Naive B cell (primary cell): Measurements from ENCODE around the gene TMEM131L. TPM values are rescaled to one million over a fixed set of nuclear protein-coding genes. Genes with fewer than 3 reads are reported as not detected.
"Not testable (repeated sequence)": the region's sequence is repeated elsewhere in the genome, so short reads cannot be mapped to it uniquely, and the experiment has no call there.

Experiments used
- ATAC-seq, 2 donors: fragments of 150-1000 bp; cut with Tn5 transposase; 2 replicates each; pipeline ENCODE4 v1.10.0; 2021; ENCODE audit warnings: low read depth in 2 of 2, mild to moderate bottlenecking in 2 of 2, moderate library complexity in 2 of 2
- DNase-seq: peaks from one replicate; pipeline ENCODE4 v3.0.0; 2022
- H3K27ac Mint-ChIP-seq, 6 donors: one replicate each; pipeline ENCODE4 v1.8.0; 2020 to 2022; ENCODE audit warnings: mild to moderate bottlenecking in 6 of 6, mixed read lengths in 6 of 6, moderate library complexity in 5 of 6, inconsistent platforms in 2 of 6
- H3K27me3 Mint-ChIP-seq, 3 donors: one replicate each; pipeline ENCODE4 v1.8.0; 2021 to 2022; ENCODE audit warnings: mixed read lengths in 3 of 3, mild to moderate bottlenecking in 1 of 3
- H3K36me3 Mint-ChIP-seq, 2 donors: one replicate each; pipeline ENCODE4 v1.8.0; 2020 to 2022; ENCODE audit warnings: mixed read lengths in 2 of 2, inconsistent platforms in 1 of 2, mild to moderate bottlenecking in 1 of 2
- H3K4me1 Mint-ChIP-seq, 3 donors: one replicate each; pipeline ENCODE4 v1.8.0; 2020 to 2022; ENCODE audit warnings: mixed read lengths in 3 of 3, inconsistent platforms in 1 of 3, mild to moderate bottlenecking in 1 of 3, moderate library complexity in 1 of 3
- H3K4me3 Mint-ChIP-seq, 8 donors: one replicate each; pipeline ENCODE4 v1.8.0; 2020 to 2022; ENCODE audit warnings: mild to moderate bottlenecking in 8 of 8, mixed read lengths in 8 of 8, moderate library complexity in 8 of 8, inconsistent platforms in 2 of 8
- H3K9me3 Mint-ChIP-seq, 7 donors: one replicate each; pipeline ENCODE4 v1.8.0; 2020 to 2022; ENCODE audit warnings: mixed read lengths in 7 of 7, mild to moderate bottlenecking in 5 of 7, inconsistent platforms in 2 of 7, moderate library complexity in 1 of 7
- polyA plus RNA-seq, 6 donors: library from polyadenylated mRNA; unstranded; fragments of 300-500 nt; fragmentation: Illumina TruSeq; gene quantifications; one replicate each; pipeline ENCODE4 v1.2.3, GENCODE V29; 2021; ENCODE audit warnings: low read depth in 6 of 6

The TMEM131L gene
- polyA plus RNA-seq, 6 donors from 2014 or later = 52.2 to 86.7 (median 68.1) TPM

- no peak for DNase-seq
- Mint-ChIP-seq H3K4me1 (peaks cover 0 to 32% (median 5%) of the 10 kb centered on the region in 3 donors), H3K27ac (no peak overlapping the region), H3K4me3 (no peak overlapping the region), H3K9me3 (no peaks in the 10 kb centered on the region), H3K36me3 (peaks cover 17 to 38% of the 10 kb centered on the region in 2 donors), H3K27me3 (no peaks in the 10 kb centered on the region)
- no peak for ATAC-seq
Measured at GRCh38 chr4:153603258-153603657, 137.1 kb downstream of the TMEM131L start.

DNA sequence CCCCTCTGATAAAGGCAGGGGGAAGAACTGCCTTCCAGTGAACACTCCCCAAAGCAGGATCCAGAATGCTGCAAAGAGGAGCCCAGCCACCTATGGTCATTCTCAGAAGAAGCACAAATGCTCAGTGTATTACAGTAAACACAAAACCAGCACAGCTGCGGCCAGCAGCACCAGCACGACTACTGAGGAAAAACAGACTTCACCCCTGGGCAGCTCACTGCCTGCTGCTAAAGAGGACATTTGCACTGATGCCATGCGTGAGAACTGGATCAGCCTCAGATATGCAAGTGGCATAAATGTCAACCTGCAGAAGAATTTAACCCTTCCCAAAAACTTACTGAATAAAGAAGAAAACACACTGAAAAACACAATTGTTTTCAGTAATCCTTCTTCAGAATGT lies 137.7 kb downstream of the TMEM131L start:
- DNase-seq = no peak
- Mint-ChIP-seq H3K27ac (peak overlapping the region in 1 of 6 donors; percentile 7), H3K36me3 (peaks cover 15 to 39% of the 10 kb centered on the region in 2 donors), H3K4me3 (no peak overlapping the region), H3K27me3 (no peaks in the 10 kb centered on the region), H3K4me1 (peaks cover 2 to 36% (median 7%) of the 10 kb centered on the region in 3 donors), H3K9me3 (peaks cover 0 to 2% (median under 1%) of the 10 kb centered on the region in 7 donors)
- no peak for ATAC-seq

DNA sequence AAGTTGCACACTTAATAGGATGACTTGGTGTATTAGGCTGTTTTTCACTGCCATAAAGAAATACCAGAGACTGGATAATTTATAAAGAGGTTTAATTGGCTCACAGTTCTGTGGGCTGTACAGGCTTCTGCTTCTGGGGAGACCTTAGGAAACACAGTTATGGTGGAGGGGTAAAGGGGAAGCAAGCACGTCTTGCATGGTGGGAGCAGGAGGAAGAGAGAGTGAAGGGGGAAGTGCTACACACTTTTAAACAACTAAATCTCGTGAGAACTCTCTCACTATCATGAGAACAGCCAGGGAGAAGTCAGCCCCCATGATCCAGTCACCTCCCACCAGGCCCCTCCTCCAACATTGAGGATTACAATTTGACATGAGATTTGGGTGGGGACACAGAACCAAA lies 142.9 kb downstream of the TMEM131L start:
- Mint-ChIP-seq H3K4me1 (peaks cover 19 to 33% (median 29%) of the 10 kb centered on the region in 3 donors), H3K36me3 (peaks cover 35 to 47% of the 10 kb centered on the region in 2 donors), H3K27ac (peak overlapping the region in 5 of 6 donors; percentile 35 to 86 (median 83)), H3K4me3 (peak overlapping the region in 3 of 8 donors; percentile 1 to 36 (median 5))
- DNase-seq (peak; percentile 24), ATAC-seq (peak; percentile 94 to 98)
- H3K27me3 Mint-ChIP-seq, H3K9me3 Mint-ChIP-seq: not testable (repeated sequence)

DNA sequence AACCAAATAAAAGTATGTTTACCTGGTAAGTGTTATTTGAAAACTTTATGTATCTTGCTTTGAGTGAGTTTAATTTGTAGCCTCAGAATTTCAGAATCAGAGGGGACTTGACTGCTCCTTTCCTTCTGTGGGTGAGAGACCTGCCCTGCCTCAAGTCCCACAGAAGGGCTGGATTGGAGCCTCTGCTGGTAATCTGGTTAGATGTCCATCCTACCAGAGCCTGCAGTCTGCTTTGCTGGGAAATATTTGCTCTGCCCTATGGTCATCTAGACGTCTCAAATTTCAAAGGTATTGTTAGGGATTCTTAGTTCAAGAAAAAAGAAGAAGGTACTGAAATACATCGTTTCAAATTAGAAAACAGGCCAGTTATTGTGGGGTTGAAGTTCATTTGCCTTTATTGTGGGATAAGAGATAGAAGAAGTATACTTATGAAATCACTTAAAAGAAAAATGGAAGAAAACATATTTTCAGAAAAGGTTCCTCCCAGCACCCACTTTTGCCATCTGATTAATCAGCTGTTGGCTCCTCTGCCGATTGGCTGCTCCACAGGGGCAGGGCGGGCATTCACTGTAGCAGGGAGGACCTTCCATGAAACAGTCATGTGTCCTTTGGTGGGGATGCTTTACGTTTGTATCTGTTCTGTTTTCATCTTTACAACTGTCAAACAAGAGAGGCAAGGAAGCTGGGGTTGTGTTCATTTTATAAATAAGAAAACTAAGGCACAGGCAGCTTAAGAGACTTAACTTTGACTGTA lies 144.6 kb downstream of the TMEM131L start:
- Mint-ChIP-seq H3K36me3 (peaks cover 50 to 51% of the 10 kb centered on the region in 2 donors), H3K4me3 (no peak overlapping the region), H3K4me1 (peaks cover 31 to 34% (median 33%) of the 10 kb centered on the region in 3 donors), H3K27ac (peak overlapping the region in 3 of 6 donors; percentile 70 to 90 (median 83)), H3K9me3 (peaks cover 0 to 7% (median 4%) of the 10 kb centered on the region in 7 donors), H3K27me3 (no peaks in the 10 kb centered on the region)
- no peak for ATAC-seq
- no peak for DNase-seq

DNA sequence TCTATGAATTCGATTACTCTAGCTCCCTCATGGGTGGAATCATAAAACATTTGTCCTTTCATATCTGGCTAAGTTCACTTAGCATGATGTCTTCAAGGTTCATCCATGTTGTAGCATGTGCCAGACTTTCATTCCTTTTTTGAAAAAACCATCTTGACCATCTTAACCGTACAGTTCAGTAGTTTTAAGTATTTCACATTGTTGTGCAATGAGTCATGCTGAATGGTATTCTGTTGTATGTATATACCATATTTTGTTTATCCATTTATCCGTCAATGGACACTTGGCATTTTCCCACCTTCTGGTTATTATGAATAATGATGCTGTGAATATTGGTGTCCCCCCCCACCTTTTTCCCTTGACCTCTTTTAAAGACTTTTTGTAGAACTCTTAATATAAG lies 145.5 kb downstream of the TMEM131L start:
- Mint-ChIP-seq H3K27ac (peak overlapping the region in 4 of 6 donors; percentile 29 to 76 (median 63)), H3K9me3 (peaks cover 0 to 7% (median 4%) of the 10 kb centered on the region in 7 donors), H3K4me1 (peaks cover 29 to 34% (median 31%) of the 10 kb centered on the region in 3 donors), H3K36me3 (peaks cover 43 to 50% of the 10 kb centered on the region in 2 donors), H3K27me3 (no peaks in the 10 kb centered on the region), H3K4me3 (no peak overlapping the region)
- DNase-seq (no peak), ATAC-seq (no peak)

DNA sequence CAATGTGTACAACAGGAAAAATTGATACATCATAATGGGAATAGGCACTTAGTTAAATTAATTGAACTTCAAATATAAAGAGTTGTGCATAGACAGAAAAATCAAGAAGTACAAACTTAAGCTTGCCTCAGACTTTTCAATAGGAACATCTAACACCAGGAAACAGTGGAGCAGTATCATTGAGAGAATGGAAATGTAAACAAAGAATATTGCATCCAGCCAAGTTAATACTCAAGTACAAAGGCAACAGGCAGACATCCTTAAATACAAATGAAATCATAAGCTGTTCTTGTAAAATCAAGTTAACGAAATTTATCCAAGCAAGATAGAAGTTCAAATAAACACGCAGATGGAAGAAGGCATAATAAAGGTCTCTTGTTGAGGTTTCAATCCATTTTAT lies 146.7 kb downstream of the TMEM131L start:
- Mint-ChIP-seq H3K27me3 (no peaks in the 10 kb centered on the region), H3K4me1 (peaks cover 24 to 34% (median 27%) of the 10 kb centered on the region in 3 donors), H3K36me3 (peaks cover 43 to 50% of the 10 kb centered on the region in 2 donors), H3K4me3 (no peak overlapping the region), H3K9me3 (peaks cover 0 to 7% (median 4%) of the 10 kb centered on the region in 7 donors), H3K27ac (peak overlapping the region in 3 of 6 donors; percentile 22 to 81 (median 26))
- no peak for DNase-seq
- ATAC-seq = no peak

GRCh38 chr4:153616006-153616555 lies 149.9 kb downstream of the TMEM131L start:
- Mint-ChIP-seq H3K9me3 (no peaks in the 10 kb centered on the region), H3K27me3 (no peaks in the 10 kb centered on the region), H3K36me3 (peaks cover 30 to 54% of the 10 kb centered on the region in 2 donors), H3K4me3 (no peak overlapping the region), H3K4me1 (peaks cover under 1 to 27% (median 21%) of the 10 kb centered on the region in 3 donors), H3K27ac (peak overlapping the region in 1 of 6 donors; percentile 47)
- no peak for ATAC-seq
- DNase-seq = no peak

- Mint-ChIP-seq H3K4me1 (peaks cover 5 to 28% (median 26%) of the 10 kb centered on the region in 3 donors), H3K9me3 (no peaks in the 10 kb centered on the region), H3K27ac (peak overlapping the region in 4 of 6 donors; percentile 3 to 67 (median 24)), H3K27me3 (no peaks in the 10 kb centered on the region), H3K36me3 (peaks cover 27 to 43% of the 10 kb centered on the region in 2 donors), H3K4me3 (peak overlapping the region in 1 of 8 donors; percentile 8)
- DNase-seq (no peak), ATAC-seq (no peak)
Measured at GRCh38 chr4:153618833-153619232, 152.7 kb downstream of the TMEM131L start.

DNA sequence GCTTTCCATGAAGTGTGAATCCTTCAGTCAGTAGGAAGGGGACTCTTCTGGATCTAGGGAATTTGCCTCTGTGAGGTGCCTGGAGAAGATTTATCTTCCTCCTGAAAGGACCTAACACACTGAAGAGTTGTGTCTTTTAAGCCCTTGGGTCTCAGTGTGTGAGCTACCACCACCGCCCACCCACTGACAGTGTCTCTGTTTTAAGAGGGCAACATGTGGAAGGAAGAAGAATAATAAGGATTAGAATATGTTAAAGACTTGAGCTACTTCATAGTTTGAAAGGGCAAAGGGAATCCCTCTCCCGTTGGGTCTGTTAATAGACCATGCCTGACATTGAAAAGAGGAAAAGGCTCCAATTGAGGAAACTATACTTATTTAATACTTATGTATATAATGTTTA lies 153.7 kb downstream of the TMEM131L start:
- DNase-seq (no peak), ATAC-seq (no peak)
- H3K27me3 Mint-ChIP-seq = no peaks in the 10 kb centered on the region
- H3K36me3 Mint-ChIP-seq = peaks cover 21 to 33% of the 10 kb centered on the region in 2 donors
- peak overlapping the region in 2 of 6 donors; percentile 74 to 85 for H3K27ac Mint-ChIP-seq
- H3K4me1 Mint-ChIP-seq = peaks cover 5 to 26% (median 17%) of the 10 kb centered on the region in 3 donors
- H3K9me3 Mint-ChIP-seq = no peaks in the 10 kb centered on the region
- H3K4me3 Mint-ChIP-seq = peak overlapping the region in 1 of 8 donors; percentile 7

- no peaks in the 10 kb centered on the region for H3K9me3 Mint-ChIP-seq
- no peak for ATAC-seq
- no peak overlapping the region for H3K4me3 Mint-ChIP-seq
- no peaks in the 10 kb centered on the region for H3K27me3 Mint-ChIP-seq
- DNase-seq = no peak
- H3K27ac Mint-ChIP-seq = peak overlapping the region in 4 of 6 donors; percentile 48 to 85 (median 74)
- peaks cover 19 to 28% of the 10 kb centered on the region in 2 donors for H3K36me3 Mint-ChIP-seq
- peaks cover 5 to 22% (median 12%) of the 10 kb centered on the region in 3 donors for H3K4me1 Mint-ChIP-seq
Measured at GRCh38 chr4:153620352-153620751, 154.2 kb downstream of the TMEM131L start.

DNA sequence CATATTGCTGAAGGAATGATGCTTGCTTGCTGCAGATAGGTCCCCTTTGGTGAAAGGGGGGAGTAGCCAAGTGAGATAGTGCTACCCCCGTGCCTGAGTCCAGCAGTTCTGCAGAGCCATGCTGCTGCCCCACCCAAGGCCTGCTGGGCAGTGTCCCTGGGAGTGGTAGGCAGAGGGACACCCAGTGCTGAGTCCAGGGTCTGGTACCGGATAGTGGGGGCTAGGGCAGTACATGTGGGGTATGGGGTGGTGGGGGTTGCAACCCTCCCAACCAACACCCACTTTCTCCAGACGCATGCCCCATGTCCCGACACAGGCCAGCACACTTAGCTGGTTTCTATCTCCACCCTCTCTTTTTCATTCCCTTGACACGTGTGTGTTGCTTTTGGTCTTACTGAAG lies 155.9 kb downstream of the TMEM131L start:
- ATAC-seq (no peak), DNase-seq (no peak)
- H3K4me1 Mint-ChIP-seq = peaks cover 5 to 21% (median 12%) of the 10 kb centered on the region in 3 donors
- H3K36me3 Mint-ChIP-seq = peaks cover 30 to 33% of the 10 kb centered on the region in 2 donors
- no peak overlapping the region for H3K4me3 Mint-ChIP-seq
- H3K27me3 Mint-ChIP-seq = no peaks in the 10 kb centered on the region
- peak overlapping the region in 2 of 6 donors; percentile 56 to 84 for H3K27ac Mint-ChIP-seq
- H3K9me3 Mint-ChIP-seq = no peaks in the 10 kb centered on the region

DNA sequence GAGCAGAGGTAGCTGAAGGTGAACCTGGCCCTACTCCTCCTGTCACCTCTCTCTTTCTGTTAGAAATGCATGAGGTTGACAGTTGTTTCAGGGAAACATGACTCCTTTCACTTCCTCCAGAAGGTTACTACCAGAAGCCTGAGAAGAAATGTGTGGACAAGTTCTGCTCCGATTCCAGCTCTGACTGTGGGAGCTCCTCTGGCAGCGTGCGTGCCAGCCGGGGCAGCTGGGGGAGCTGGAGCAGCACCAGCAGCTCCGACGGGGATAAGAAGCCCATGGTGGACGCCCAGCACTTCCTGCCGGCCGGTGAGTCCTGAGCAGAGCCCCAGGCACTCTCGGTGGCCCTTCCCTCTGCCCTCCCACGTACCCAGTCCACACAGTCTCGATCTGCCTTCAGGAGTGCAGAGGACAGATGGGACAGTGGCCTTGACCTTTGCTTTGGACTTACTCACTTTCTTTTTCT lies 156.6 kb downstream of the TMEM131L start:
- no peaks in the 10 kb centered on the region for H3K27me3 Mint-ChIP-seq
- DNase-seq (no peak), ATAC-seq (no peak)
- H3K4me1 Mint-ChIP-seq = peaks cover 5 to 21% (median 12%) of the 10 kb centered on the region in 3 donors
- peaks cover 35 to 39% of the 10 kb centered on the region in 2 donors for H3K36me3 Mint-ChIP-seq
- no peak overlapping the region for H3K4me3 Mint-ChIP-seq
- H3K9me3 Mint-ChIP-seq = no peaks in the 10 kb centered on the region
- peak overlapping the region in 4 of 6 donors; percentile 56 to 84 (median 65) for H3K27ac Mint-ChIP-seq

- H3K27ac Mint-ChIP-seq = peak overlapping the region in 2 of 6 donors; percentile 56 to 84
- peaks cover 37 to 40% of the 10 kb centered on the region in 2 donors for H3K36me3 Mint-ChIP-seq
- ATAC-seq (no peak), DNase-seq (no peak)
- H3K9me3 Mint-ChIP-seq = no peaks in the 10 kb centered on the region
- H3K4me3 Mint-ChIP-seq = no peak overlapping the region
- no peaks in the 10 kb centered on the region for H3K27me3 Mint-ChIP-seq
- H3K4me1 Mint-ChIP-seq = peaks cover 5 to 20% (median 12%) of the 10 kb centered on the region in 3 donors
Measured at GRCh38 chr4:153623491-153623890, 157.3 kb downstream of the TMEM131L start.
